ENCODE measurements around the gene STX19.

STX19 gene

DNA sequence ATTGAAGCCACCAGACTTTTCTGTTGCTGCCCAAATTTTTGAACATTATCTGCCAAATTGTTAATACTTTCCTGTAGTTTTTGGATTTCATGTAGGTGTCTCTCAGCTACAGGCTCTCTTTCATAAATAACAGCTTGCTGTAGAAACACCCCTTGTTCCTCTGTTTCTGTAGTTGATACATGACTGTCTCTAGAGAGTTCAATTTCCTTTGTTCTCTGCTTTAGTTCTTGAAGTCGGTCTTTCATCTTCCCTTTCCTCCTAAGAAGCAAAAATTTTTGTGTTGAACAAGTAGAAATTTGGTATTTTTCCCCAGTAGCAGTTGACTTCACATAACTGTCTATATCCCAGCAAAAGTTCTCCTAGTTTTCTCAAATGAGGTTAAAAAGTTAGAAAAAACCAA, 13.4 kb downstream of the STX19 start:
- ChIA-PET CTCF (interaction anchor here (0.7 to 1.5 kb wide), 4 partner anchors 10 to 160 kb away, joined by 3 to 4 read pairs (median 3); no protein-coding TSS in a partner anchor), POLR2A (no interaction called here)
- no peaks in the 10 kb centered on the region for H3K4me1 ChIP-seq (ENCODE audit: control insufficient read depth, insufficient read depth, low read length)

DNA sequence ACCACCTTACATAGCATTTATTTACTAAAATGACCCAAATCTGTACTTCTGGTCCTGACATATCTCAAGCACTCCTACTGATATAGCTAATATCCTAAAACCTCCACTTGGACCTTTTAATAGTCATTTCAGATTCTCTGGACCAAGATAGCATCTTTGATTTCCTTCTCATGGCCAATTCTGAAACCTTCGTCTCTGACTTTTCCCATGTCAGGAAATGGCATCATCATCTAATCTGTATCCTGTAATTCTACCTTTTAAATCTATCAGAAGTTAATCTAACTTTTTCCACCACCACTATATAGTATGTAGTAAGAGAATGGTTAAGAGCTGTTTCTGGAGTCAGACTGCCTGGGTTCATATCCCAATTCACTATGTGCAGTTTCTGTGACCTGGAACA, 16.2 kb downstream of the STX19 start:
- no peaks in the 10 kb centered on the region for H3K9me3 ChIP-seq (ENCODE audit: control insufficient read depth, insufficient read depth, low read depth, low read length)
- no peak overlapping the region for H3K4me3 ChIP-seq (ENCODE audit: low read depth, low read length)
- no peak overlapping the region for H3K27ac ChIP-seq (ENCODE audit: extremely low read depth, low read depth, low read length)
- ChIA-PET POLR2A (no interaction called here), CTCF (no interaction called here)
- H3K4me1 ChIP-seq (ENCODE audit: control insufficient read depth, insufficient read depth, low read length), result no peaks in the 10 kb centered on the region
- peaks cover 0 to 4% of the 10 kb centered on the region in 2 experiments; a peak in 1 of 3 replicates for H3K36me3 ChIP-seq (ENCODE audit: control insufficient read depth in 2 of 2, insufficient read depth in 1 of 2, low read length in 2 of 2)
- TF ChIP-seq ZBTB21 (tag by site-specific recombination; IDR thresholded peaks at IDR 0.05) (no peak), ZNF580 (tag by site-specific recombination; IDR thresholded peaks at IDR 0.05) (no peak), RBAK (tag by site-specific recombination; IDR thresholded peaks at IDR 0.05) (no peak), PATZ1 (tag by site-specific recombination; IDR thresholded peaks at IDR 0.05) (no peak), ZNF792 (tag by site-specific recombination; IDR thresholded peaks at IDR 0.05) (no peak), GLIS2 (tag by site-specific recombination; IDR thresholded peaks at IDR 0.05) (no peak), KLF9 (tag by site-specific recombination; IDR thresholded peaks at IDR 0.05; ENCODE audit: low read depth) (no peak), OVOL3 (tag by site-specific recombination; IDR thresholded peaks at IDR 0.05) (no peak), ZNF266 (tag by site-specific recombination; IDR thresholded peaks at IDR 0.05; ENCODE audit: low read depth) (no peak), ZNF521 (tag by site-specific recombination; IDR thresholded peaks at IDR 0.05) (no peak), ZSCAN23 (tag by site-specific recombination; IDR thresholded peaks at IDR 0.05) (no peak), ZBTB1 (tag by site-specific recombination; IDR thresholded peaks at IDR 0.05) (no peak), ZNF660 (tag by site-specific recombination; IDR thresholded peaks at IDR 0.05) (no peak), ZNF221 (tag by site-specific recombination; IDR thresholded peaks at IDR 0.05; ENCODE audit: borderline replicate concordance) (no peak), ZNF664 (tag by site-specific recombination; IDR thresholded peaks at IDR 0.05) (no peak), KLF17 (tag by site-specific recombination; IDR thresholded peaks at IDR 0.05) (no peak), ZNF555 (tag by site-specific recombination; conservative IDR thresholded peaks at IDR 0.05) (no peak)
- TF ChIP-seq, protein P1, sequence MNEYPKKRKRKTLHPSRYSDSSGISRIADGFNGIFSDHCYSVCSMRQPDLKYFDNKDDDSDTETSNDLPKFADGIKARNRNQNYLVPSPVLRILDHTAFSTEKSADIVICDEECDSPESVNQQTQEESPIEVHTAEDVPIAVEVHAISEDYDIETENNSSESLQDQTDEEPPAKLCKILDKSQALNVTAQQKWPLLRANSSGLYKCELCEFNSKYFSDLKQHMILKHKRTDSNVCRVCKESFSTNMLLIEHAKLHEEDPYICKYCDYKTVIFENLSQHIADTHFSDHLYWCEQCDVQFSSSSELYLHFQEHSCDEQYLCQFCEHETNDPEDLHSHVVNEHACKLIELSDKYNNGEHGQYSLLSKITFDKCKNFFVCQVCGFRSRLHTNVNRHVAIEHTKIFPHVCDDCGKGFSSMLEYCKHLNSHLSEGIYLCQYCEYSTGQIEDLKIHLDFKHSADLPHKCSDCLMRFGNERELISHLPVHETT (tag by site-specific recombination; IDR thresholded peaks at IDR 0.05), result no peak

More for the DNA sequence above, 13.4 kb downstream of the STX19 start:
- no peak for TF ChIP-seq ZNF394 (tag by site-specific recombination; IDR thresholded peaks at IDR 0.05; ENCODE audit: borderline replicate concordance)
- TF ChIP-seq ZNF596 (tag by site-specific recombination; IDR thresholded peaks at IDR 0.05), result no peak
- TF ChIP-seq KLF8 (tag by site-specific recombination; IDR thresholded peaks at IDR 0.05), result no peak
- Histone ChIP-seq H3K4me3 (ENCODE audit: low read depth, low read length) (no peak overlapping the region), H3K36me3 (ENCODE audit: control insufficient read depth in 2 of 2, insufficient read depth in 1 of 2, low read length in 2 of 2) (no peaks in the 10 kb centered on the region), H3K27ac (ENCODE audit: extremely low read depth, low read depth, low read length) (no peak overlapping the region), H3K9me3 (ENCODE audit: control insufficient read depth, insufficient read depth, low read depth, low read length) (no peaks in the 10 kb centered on the region)
